SK-N-DZ (cell line): Measurements from ENCODE around the gene COX7C.

ENCODE experiments used
- DNase-seq: peaks from one replicate; pipeline ENCODE4 v3.0.0-alpha.2; 2015; ENCODE audit warnings: low spot score
- small RNA-seq, 2 experiments: library from RNA; depleted of rRNA; stranded (forward); fragments of <200 nt; gene quantifications; one replicate each; pipeline ENCODE3, GENCODE V24; 2014

COX7C gene

GRCh38 chr5:86664173-86664572 is 46.4 kb downstream of the COX7C start:
- DNase-seq, result no peak

- peak; percentile 4 for DNase-seq
Measured at GRCh38 chr5:86665984-86666760, 48.4 kb downstream of the COX7C start.

GRCh38 chr5:86666981-86667380 is 49.2 kb downstream of the COX7C start:
- no peak for DNase-seq

Small RNAs within 50 kb of the gene (small RNA-seq; reads per million reads assigned to genes)
- gene RNU6-804P, result 0 reads per million in 2 experiments
